Adipose tissue (tissue), 3 donors: Measurements from ENCODE around the gene HPN. TPM values are rescaled to one million over a fixed set of nuclear protein-coding genes. Genes with fewer than 3 reads are reported as not detected.

ENCODE experiments used
- H3K27ac ChIP-seq: one replicate; pipeline ENCODE4 v1.5.1; 2013; ENCODE audit warnings: low read depth, low read length
- WGBS, 3 donors: extraction: QIAGEN DNeasy Blood & Tissue Kit; methylation state at CpG; one replicate each; pipeline ENCODE4 v1.1.7; 2013; 5-methylcytosine and 5-hydroxymethylcytosine counted together
- polyA plus RNA-seq, 3 donors: library from polyadenylated mRNA; stranded (reverse); fragments of 200-250 nt; gene quantifications; one replicate each; pipeline ENCODE4 v1.2.3, GENCODE V29; 2013
- donor health status: healthy with polysubstance abuse.
- donor health status: Bipolar disorder and iron deficiency.
- donor health status: healthy.

Gene HPN
- polyA plus RNA-seq, 3 donors: 1.5 to 141 (median 5.4) TPM

- 76 to 80% (median 79%) methylated on average over 8 of the region's 8 CpGs for WGBS, 3 donors
- H3K27ac ChIP-seq: no peak overlapping the region
Measured at GRCh38 chr19:35052599-35053190, 11.2 kb downstream of the HPN start.

GRCh38 chr19:35053667-35054293 is 12.3 kb downstream of the HPN start:
- WGBS, 3 donors: 80 to 92% (median 88%) methylated on average over 9 of the region's 9 CpGs
- H3K27ac ChIP-seq: no peak overlapping the region

DNA sequence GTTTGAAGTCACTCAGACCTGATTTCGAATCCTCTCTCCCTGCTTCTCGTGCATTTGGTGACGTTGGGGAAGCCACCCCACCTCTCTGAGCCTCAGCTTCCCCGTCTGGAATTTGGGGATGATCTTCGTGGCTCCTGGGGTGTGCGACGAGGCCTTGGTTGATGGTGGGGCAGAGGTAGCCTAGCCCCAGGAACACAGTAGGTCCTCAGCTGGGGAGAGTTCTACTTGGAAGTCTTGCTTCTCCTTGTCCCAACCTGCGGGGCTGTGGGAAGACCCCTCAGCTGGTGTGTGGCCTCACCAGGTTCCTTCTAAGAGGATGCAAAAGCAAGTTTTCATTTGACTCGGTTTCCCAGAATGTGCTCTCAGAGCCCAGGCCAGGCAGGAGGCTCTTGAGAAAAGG is 13.1 kb downstream of the HPN start:
- WGBS, 3 donors: 91 to 100% (median 94%) methylated on average over 9 of the region's 9 CpGs
- H3K27ac ChIP-seq: no peak overlapping the region

- no peak overlapping the region for H3K27ac ChIP-seq
- WGBS, 3 donors: 36 to 42% (median 40%) methylated on average over 3 of the region's 3 CpGs
Measured at GRCh38 chr19:35055715-35056179, 14.2 kb downstream of the HPN start.

DNA sequence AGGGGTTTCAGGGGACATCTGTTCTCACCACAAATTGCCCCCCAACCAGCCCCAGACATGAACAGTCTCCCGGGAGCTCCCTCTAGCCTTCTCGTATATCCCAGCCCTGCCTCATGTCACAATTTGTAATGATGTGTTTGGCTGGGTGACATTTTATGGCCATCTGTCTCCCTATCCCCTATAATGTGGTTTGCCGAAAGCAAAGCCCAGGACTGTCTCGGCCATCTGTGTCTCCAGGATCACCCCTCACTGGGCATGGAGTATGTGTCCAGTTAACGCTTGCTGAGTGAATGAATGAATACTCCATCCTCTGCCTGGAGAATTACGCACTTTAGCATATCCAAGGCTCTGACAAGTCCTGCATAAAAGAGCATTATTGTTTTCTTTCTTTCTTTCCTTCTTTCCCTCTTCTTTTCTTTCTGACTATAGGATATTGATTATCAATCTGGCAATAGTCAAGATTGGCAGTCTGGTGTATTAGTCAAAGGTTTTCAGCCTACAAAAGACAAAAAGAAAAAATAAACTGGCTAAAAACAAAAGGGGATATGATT is 15.1 kb downstream of the HPN start:
- H3K27ac ChIP-seq: no peak overlapping the region
- WGBS, 3 donors: 75 to 85% (median 80%) methylated on average over 6 of the region's 6 CpGs

DNA sequence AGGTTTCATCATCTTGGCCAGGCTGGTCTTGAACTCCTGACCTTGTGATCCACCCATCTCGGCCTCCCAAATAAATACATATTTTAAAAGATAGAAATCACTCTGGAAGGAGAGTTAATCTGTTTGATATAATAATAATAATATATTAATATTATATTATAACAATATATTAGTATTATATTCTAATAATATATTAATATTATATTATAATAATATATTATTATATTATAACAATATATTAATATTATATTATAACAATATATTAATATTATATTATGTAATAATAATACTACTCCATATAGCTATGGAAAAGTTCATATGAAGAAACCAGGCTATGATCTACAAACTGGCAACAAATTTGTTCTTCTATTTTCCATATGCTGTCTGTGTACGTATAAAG is 16.8 kb downstream of the HPN start:
- no peak overlapping the region for H3K27ac ChIP-seq
- WGBS, 3 donors: 81 to 86% (median 85%) methylated on average over 2 of the region's 2 CpGs

GRCh38 chr19:35059006-35059798 is 17.7 kb downstream of the HPN start:
- 84 to 92% (median 90%) methylated on average over 26 of the region's 26 CpGs for WGBS, 3 donors
- H3K27ac ChIP-seq: no peak overlapping the region

GRCh38 chr19:35059799-35060091 is 18.2 kb downstream of the HPN start:
- 88 to 89% (median 89%) methylated on average over 15 of the region's 15 CpGs for WGBS, 3 donors
- H3K27ac ChIP-seq: no peak overlapping the region

GRCh38 chr19:35060160-35060855 is 18.8 kb downstream of the HPN start:
- WGBS, 3 donors: 90 to 94% (median 90%) methylated on average over 27 to 29 of the region's 29 CpGs
- H3K27ac ChIP-seq: no peak overlapping the region

- 80 to 88% (median 81%) methylated on average over 7 of the region's 7 CpGs for WGBS, 3 donors
Measured at GRCh38 chr19:35061583-35062373, 20.3 kb downstream of the HPN start.

DNA sequence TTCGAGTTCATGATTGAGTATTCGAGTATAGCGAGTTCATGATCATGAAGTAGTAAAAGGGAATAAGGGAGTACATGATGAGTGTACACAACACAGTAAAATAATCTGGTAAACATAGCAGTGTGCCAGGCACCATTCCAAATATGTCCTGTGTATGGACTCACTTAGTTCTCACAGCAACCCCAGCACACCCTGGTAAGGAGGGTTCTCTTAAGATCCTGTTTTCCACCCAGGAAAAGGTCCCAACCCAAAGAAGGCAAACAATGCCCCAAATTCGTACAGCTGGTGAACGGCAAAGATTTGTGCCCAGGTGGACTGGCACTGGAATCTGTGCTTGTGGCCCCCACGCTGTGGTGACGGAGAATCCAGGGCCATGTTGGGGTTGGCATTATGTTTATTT is 21.4 kb downstream of the HPN start:
- H3K27ac ChIP-seq: no peak overlapping the region
- WGBS, 3 donors: 75 to 90% (median 84%) methylated on average over 7 of the region's 7 CpGs

More at GRCh38 chr19:35061583-35062373, 20.3 kb downstream of the HPN start:
- no peak overlapping the region for H3K27ac ChIP-seq

GRCh38 chr19:35063940-35064818 is 22.7 kb downstream of the HPN start:
- WGBS, 3 donors: 77 to 84% (median 81%) methylated on average over 10 of the region's 10 CpGs
- H3K27ac ChIP-seq: no peak overlapping the region

- WGBS, 3 donors: 85 to 89% (median 89%) methylated on average over 10 of the region's 10 CpGs
- no peak overlapping the region for H3K27ac ChIP-seq
Measured at GRCh38 chr19:35065574-35065973, 24.1 kb downstream of the HPN start.

- 91 to 94% (median 93%) methylated on average over 15 of the region's 15 CpGs for WGBS, 3 donors
- H3K27ac ChIP-seq: no peak overlapping the region
Measured at GRCh38 chr19:35066121-35066520, 24.6 kb downstream of the HPN start.

DNA sequence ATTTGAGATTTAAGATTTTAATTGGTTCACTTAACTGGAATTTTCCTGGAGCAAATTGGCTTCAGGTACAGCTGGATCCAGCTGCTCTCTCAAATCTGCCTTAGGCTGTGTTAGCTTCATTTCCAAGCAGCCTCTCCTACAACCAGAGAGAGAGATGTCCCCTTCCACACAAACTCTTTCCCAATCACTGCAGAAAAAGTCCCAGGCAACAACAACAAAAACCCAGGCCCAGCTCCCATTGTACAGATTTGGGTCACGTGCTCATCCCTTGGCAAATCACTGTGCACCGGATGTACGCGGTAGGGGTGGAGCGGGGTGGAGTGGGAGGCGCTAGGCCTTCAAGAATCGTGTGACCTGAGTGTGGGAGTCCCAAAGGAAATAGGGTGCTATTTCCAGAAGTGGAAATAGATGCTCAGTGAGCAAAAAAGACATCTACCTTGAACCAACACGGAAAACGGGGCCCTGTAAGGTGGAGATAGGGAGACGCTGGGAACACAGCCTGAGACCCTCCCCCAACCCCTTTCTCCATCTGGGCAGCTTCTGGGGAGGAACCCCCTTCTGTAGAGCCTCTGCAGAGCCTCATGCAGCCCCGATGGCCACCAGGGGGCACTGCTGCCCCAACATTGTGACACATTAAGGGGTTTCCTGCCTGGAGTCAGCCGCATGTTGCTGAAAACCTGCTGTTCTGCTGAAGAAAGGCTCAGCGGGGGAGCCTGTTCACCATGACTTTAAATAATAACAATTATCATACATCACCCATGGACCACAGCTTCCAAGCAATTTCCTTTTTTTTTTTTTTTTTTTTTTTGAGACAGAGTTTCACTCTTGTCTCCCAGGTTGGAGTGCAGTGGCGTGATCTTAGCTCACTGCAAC is 25.4 kb downstream of the HPN start:
- 16 to 19% (median 18%) methylated on average over 14 of the region's 14 CpGs for WGBS, 3 donors
- no peak overlapping the region for H3K27ac ChIP-seq

DNA sequence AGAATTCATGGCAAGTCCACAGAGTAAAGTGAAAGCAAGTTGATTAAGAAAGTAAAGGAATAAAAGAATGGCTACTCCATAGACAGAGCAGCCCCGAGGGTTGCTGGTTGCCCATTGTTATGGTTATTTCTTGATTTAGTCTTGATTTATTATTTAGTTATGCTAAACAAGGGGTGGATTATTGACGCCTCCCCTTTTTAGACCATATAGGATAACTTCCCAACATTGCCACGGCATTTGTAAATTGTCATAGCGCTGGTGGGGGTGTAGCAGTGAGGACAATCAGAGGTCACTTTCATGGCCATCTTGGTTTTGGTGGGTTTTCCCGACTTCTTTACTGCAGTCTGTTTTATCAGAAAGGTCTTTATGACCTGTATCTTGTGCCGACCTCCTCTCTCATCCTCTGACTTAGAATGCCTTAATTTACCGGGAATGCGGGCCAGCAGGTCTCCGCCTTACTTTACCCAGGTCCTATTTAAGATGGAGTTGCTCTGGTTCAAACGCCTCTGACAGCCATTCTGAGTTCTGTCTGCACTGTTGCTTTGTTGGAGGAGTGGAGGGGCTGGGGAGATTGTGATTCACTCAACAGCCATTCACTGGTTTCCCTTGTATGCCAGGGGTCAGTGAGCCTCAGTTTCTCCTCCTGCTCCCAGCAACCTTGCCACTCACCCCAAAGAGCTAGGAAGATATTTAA is 27.6 kb downstream of the HPN start:
- 77 to 83% (median 80%) methylated on average over 10 of the region's 10 CpGs for whole genome bisulfite sequencing, 3 donors
- H3K27ac ChIP-seq: no peak overlapping the region
